Bone marrow (tissue), 2 donors: ENCODE data around the gene SYNPO2.
"Not testable (repeated sequence)": the region's sequence is repeated elsewhere in the genome, so short reads cannot be mapped to it uniquely, and the experiment has no call there.

Source experiments
- DNase-seq, 2 donors: peaks; one replicate each; lab custom pipeline; 2025; lab: John Stamatoyannopoulos, UW

Gene SYNPO2

GRCh38 chr4:119067670-119068360, 179.2 kb downstream of the SYNPO2 start:
- not testable (repeated sequence) for DNase-seq

- DNase-seq, result no peak
Observed at GRCh38 chr4:119068529-119068962, 179.9 kb downstream of the SYNPO2 start.

GRCh38 chr4:119070301-119070700, 181.6 kb downstream of the SYNPO2 start:
- no peak for DNase-seq

DNA sequence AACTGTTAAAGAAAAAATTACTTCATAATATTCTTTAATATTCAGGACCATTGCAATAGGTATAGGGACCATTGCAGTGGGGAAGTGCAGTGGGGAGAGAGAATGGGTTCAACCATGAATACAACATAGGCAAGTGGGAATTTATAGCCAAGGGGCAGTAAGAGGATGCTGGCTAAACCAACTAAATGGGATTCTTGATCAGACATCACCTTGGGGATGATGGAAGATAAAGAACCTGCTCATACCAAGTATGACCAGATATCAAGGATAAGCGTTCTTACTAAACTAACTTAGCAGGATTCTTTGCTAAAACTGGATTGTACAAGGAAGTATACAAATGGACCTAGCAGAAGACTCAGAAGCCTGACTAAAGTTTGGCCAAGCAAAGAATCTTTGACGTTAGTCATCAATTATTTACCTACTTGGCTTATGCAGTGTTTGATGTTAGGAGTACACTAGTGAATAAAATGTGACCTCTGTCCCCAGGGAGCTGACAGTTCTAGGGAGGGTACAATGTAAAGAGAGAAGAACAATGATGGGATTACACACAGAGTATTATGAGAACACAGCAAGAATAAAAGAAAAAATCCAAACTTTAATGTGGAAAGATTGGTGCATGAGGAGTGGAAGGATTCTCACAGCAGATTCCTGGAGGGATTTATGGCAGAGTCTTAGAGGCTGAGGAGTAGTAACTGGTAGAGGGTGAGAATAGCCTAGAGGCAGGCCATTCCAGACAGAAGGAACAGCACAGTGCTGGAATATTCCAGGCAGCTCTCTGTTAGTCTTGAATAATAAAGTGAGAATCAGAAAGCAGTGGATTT, 192.3 kb downstream of the SYNPO2 start:
- DNase-seq, result no peak

DNA sequence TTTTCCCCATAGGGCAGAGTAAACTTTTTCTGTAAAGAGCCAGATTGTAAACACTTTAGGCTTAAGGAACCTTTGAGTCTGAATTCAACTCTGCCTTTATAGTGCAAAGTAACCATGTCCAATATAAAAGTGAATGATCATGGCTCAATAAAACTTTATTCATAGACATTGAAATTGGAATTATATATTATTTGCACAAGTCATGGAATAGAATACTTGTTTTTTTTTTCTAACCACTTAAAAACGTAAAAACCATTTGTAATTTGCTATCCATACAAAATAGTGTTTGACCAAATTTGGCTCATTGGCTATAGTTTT, 192.8 kb downstream of the SYNPO2 start:
- no peak for DNase-seq

DNA sequence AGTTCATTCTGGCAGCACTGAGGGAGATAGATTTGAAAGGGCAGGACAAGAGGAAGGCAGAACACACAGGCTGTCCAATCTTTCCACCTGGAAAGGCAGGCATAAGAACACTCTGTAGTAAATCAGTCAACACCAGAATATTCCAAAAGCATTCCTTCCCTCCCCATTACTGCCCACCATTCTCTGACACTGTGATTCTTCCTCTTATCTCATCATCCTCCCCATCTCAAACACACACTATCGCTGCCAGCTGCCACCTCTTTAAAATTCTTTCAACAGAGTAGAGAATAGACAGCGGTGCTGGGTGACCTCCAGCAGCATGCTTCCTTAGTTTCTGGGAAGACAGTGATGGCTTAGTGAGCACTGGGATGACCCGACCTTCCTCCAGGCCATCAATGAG, 193.3 kb downstream of the SYNPO2 start:
- no peak for DNase-seq

- DNase-seq, result no peak
Observed at GRCh38 chr4:119082661-119083060, 194.0 kb downstream of the SYNPO2 start.

DNA sequence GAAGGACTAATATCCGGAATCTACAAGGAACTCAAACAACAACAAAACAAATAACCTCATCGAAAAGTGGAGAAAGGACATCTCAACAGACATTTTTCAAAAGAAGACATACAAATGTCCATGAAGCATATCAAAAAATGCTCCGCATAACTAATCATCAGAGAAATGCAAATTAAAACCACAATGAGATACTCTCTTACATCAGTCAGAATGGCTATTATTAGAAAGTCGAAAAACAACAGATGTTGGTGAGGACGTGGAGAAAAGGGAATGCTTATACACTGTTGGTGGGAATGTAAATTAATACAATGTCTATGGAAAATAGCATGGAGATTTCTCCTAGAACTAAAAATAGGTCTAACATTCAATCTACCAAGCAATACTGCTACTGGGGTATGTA, 195.9 kb downstream of the SYNPO2 start:
- DNase-seq, result no peak

DNA sequence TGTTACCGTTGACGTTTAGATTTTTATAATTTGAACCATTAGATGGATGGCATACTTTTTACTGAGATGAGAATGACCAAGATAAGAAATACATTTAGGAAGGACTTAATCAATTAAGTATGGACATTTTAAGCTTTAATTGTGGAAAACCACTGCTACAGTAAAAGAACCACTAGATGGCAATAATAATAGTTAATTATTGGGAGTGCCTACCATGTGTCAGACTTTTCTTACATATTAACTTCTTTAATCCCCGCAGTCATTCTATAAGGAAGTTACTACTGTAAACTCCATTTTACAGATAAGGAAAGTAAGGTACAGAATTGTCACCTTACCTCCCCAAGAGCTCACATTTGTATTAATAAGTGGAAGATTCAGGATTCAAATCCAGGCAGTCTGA, 198.5 kb downstream of the SYNPO2 start:
- DNase-seq, result no peak

DNA sequence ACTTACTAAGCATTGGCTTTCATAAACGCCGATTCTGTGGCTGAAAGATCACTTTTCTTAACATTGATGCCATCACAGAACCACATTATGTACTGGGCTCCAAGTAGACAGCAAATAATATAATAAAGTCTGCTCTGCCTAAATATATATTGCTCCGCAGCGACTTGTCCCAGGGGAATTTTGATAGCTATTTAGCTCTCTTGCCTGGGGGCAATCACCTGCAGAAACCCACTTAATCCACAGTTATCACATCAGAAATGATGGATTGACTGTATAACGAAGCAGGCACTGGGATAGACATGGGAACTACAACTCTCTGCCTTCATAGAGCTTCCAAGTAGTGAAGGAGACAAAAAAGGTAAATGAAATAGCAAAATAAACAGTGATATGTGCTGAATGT, 199.0 kb downstream of the SYNPO2 start:
- no peak for DNase-seq

GRCh38 chr4:119093042-119093827, 204.6 kb downstream of the SYNPO2 start:
- no peak for DNase-seq

- DNase-seq, result no peak
Observed at GRCh38 chr4:119097282-119097900, 208.7 kb downstream of the SYNPO2 start.

- no peak for DNase-seq
Observed at GRCh38 chr4:119098306-119098705, 209.7 kb downstream of the SYNPO2 start.

GRCh38 chr4:119099227-119099810, 210.7 kb downstream of the SYNPO2 start:
- DNase-seq, result no peak

DNA sequence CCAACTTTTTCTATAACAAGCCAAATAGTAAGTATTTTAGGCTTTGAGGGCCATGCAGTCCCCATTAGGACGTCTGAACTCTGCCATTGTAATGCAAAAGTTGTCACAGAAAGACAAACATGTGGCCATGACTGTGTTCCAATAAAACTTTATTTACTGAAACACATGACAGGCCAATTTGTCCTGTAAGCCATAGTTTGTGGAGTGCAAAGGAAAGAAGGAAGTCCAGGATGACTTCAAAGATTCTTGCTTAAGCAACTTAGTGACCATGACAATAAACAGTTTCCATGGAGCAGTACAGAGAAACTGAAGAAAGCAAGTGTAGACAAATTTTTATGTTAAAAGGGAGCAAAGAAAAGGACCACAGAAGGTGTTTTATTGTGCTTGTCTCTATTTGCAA, 212.0 kb downstream of the SYNPO2 start:
- DNase-seq, result no peak

- no peak for DNase-seq
Observed at GRCh38 chr4:119103263-119103662, 214.6 kb downstream of the SYNPO2 start.

DNA sequence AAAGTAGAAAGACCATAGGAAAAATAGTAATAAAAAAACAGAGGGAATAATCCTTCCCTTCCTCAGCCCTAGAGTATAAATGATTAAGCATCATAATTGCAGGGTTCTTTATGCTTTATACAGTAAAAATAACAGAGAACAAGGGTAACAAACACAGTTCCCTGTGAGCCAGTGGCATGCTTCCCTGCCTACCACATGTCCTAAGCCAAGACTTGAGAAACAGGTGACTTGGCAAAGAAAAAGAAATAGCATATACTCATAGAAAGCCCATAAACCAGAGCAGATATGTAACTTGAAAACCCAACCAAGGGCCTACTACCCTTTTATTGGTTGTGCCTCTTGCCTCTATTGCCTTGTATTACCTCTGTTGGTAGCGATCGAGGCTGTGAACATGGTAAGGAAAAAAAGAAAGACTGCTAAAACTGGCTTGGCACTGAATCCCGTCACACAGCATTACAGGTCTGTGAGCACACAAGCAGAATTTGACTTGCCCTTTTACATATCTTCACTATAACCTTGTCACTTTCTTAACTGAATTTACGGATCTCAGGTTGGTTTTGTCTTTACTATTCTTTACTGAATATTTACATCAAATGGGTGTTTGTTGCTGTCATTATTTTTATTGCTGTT, 216.1 kb downstream of the SYNPO2 start:
- no peak for DNase-seq

DNA sequence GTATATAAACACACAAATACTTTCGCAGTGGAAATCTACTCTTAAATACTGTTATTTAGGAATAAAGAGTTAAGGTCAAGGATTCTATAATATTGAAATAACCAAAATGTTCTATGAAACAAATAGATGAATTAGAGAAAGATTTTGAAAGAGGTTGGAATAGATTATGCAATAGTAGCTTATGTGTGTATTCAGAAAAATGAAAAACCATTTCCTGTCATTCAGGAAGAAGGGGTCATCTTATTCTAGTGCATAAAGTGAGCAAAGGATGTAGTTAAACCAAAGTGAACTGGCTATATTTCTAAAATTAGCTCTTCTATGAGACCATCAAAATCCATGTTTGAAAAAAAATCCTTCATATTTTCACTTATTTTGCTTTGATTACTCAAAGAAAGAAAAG, 217.0 kb downstream of the SYNPO2 start:
- no peak for DNase-seq

- no peak for DNase-seq
Observed at GRCh38 chr4:119106036-119107000, 217.7 kb downstream of the SYNPO2 start.

DNA sequence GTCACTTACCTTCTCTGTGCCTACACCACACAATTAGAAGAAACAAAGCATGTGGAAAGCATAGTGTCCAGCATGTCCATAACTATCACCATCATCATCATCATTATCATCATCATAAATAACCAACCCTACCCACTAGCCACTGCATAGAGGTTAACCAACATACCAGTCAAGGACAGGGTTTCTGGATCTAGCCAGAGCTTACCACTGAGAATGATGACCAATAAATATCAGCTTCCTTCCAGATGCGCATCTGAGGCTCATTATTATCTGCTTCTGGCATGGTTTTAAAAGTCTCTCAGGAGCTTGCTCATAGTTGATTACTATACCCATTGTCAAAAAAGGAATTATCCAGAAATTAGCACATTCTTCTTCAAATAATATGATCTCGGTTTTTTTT, 221.5 kb downstream of the SYNPO2 start:
- DNase-seq, result no peak
